H1 (cell line): Measurements from ENCODE around the gene EBLN2. TPM values are rescaled to one million over a fixed set of nuclear protein-coding genes. Genes with fewer than 3 reads are reported as not detected.

ENCODE experiments used
- CTCF ChIA-PET: fragments of 300-600 bp; sonication (Branson Sonifier 250); formaldehyde crosslinking; loops from one replicate; lab custom pipeline; 2021; ENCODE audit not compliant: partially characterized antibody; lab: Charles Lee
- POLR2A ChIA-PET: fragments of 300-600 bp; sonication (Branson Sonifier 250); formaldehyde crosslinking; loops from one replicate; lab custom pipeline; 2021; ENCODE audit warnings: inconsistent platforms; ENCODE audit not compliant: partially characterized antibody; lab: Charles Lee
- DNase-seq, 2 experiments: peaks; one replicate each; pipeline versions ENCODE4 v3.0.0 to v3.0.0-alpha.2; 2010 to 2022; ENCODE audit warnings: low spot score in 2 of 2, low read depth in 1 of 2, mixed read lengths in 1 of 2
- FAIRE-seq: peaks from 2 replicates; lab custom pipeline; 2011; peaks lifted over from hg19 to GRCh38; lab: Jason Lieb, UNC
- H2AFZ ChIP-seq: 2 replicates; pipeline ENCODE4 v1.8.1; 2012; ENCODE audit warnings: low read length, inconsistent platforms
- H2AK5ac ChIP-seq: 2 replicates; pipeline ENCODE4 v1.6.1; 2013; ENCODE audit warnings: low read depth, low read length
- H2BK120ac ChIP-seq: replicated peaks from 2 replicates; pipeline ENCODE3; 2013; ENCODE audit warnings: low read depth, low read length, inconsistent platforms
- H2BK12ac ChIP-seq: 2 replicates; pipeline ENCODE4 v1.6.1; 2013; ENCODE audit warnings: low read depth, low read length
- H2BK15ac ChIP-seq: 2 replicates; pipeline ENCODE4 v1.6.1; 2013; ENCODE audit warnings: low read length
- H2BK20ac ChIP-seq: 2 replicates; pipeline ENCODE4 v1.6.1; 2013; ENCODE audit warnings: low read length
- H2BK5ac ChIP-seq: 2 replicates; pipeline ENCODE4 v1.6.1; 2013; ENCODE audit warnings: low read depth, low read length
- H3K14ac ChIP-seq: 2 replicates; pipeline ENCODE4 v1.6.1; 2013; ENCODE audit warnings: inconsistent platforms; ENCODE audit not compliant: insufficient read length
- H3K18ac ChIP-seq: 2 replicates; pipeline ENCODE4 v1.6.1; 2013; ENCODE audit warnings: low read length; ENCODE audit errors: extremely low read depth
- H3K23ac ChIP-seq: 2 replicates; pipeline ENCODE4 v1.6.1; 2013; ENCODE audit warnings: inconsistent platforms; ENCODE audit not compliant: insufficient read length
- H3K23me2 ChIP-seq: 2 replicates; pipeline ENCODE4 v1.6.1; 2013; ENCODE audit warnings: low read depth, low read length
- H3K27ac ChIP-seq: 2 replicates; pipeline ENCODE4 v1.6.1; 2011; ENCODE audit warnings: low read depth, low read length, inconsistent platforms
- H3K27me3 ChIP-seq, 4 experiments: replicated peaks in 1 of 4; 1 replicate in 1 of 4; 2 replicates in 3 of 4; pipeline versions ENCODE4 v1.6.1 to v1.8.1; 2011 to 2013; ENCODE audit warnings: low read length in 3 of 4, mild to moderate bottlenecking in 3 of 4, inconsistent platforms in 2 of 4, mixed read lengths in 2 of 4, moderate library complexity in 1 of 4; ENCODE audit not compliant: control insufficient read depth in 3 of 4, insufficient read depth in 3 of 4; ENCODE audit errors: extremely low read depth in 1 of 4
- H3K36me3 ChIP-seq, 4 experiments: 2 replicates each; pipeline versions ENCODE4 v1.6.1 to v1.8.1; 2011 to 2013; ENCODE audit warnings: mild to moderate bottlenecking in 4 of 4, low read length in 3 of 4, moderate library complexity in 2 of 4, control low read depth in 1 of 4, inconsistent platforms in 1 of 4; ENCODE audit not compliant: insufficient read depth in 4 of 4, control insufficient read depth in 2 of 4
- H3K4ac ChIP-seq: replicated peaks from 2 replicates; pipeline ENCODE3; 2013; ENCODE audit warnings: low read length, low read depth, mixed read lengths, inconsistent platforms; ENCODE audit not compliant: insufficient read length
- H3K4me1 ChIP-seq, 4 experiments: replicated peaks in 1 of 4; 1 replicate in 1 of 4; 2 replicates in 3 of 4; pipeline versions ENCODE4 v1.6.1 to v1.8.1; 2011 to 2013; ENCODE audit warnings: low read length in 3 of 4, inconsistent platforms in 2 of 4, mixed read lengths in 1 of 4; ENCODE audit not compliant: insufficient read depth in 4 of 4, control insufficient read depth in 3 of 4
- H3K4me2 ChIP-seq, 2 experiments: 2 replicates each; pipeline versions ENCODE4 v1.6.1 to v1.8.1; 2011 to 2013; ENCODE audit warnings: low read depth in 2 of 2, low read length in 2 of 2, control low read depth in 1 of 2, inconsistent platforms in 1 of 2, mild to moderate bottlenecking in 1 of 2; ENCODE audit not compliant: insufficient read depth in 1 of 2
- H3K4me3 ChIP-seq, 4 experiments: fragments of 200-600, 300-600 bp in 1 of 4; sonication (generic), shearing (Covaris generic), sonication (Bioruptor Twin) in 1 of 4; 2 replicates each; pipeline versions ENCODE4 v1.5.1 to v1.8.1; 2011 to 2016; ENCODE audit warnings: low read length in 4 of 4, low read depth in 3 of 4, control low read depth in 2 of 4, inconsistent platforms in 2 of 4, mild to moderate bottlenecking in 2 of 4, mixed read lengths in 1 of 4, moderate library complexity in 1 of 4; ENCODE audit not compliant: insufficient read depth in 2 of 4; ENCODE audit errors: extremely low read depth in 1 of 4
- H3K56ac ChIP-seq: replicated peaks from 2 replicates; pipeline ENCODE3; 2013; ENCODE audit warnings: low read depth, mild to moderate bottlenecking, mixed read lengths, low read length, inconsistent platforms; ENCODE audit not compliant: insufficient read length
- H3K79me1 ChIP-seq: 2 replicates; pipeline ENCODE4 v1.6.1; 2013; ENCODE audit warnings: low read depth, low read length, control low read depth
- H3K79me2 ChIP-seq, 2 experiments: 2 replicates each; pipeline versions ENCODE4 v1.6.1 to v1.8.1; 2012 to 2013; ENCODE audit warnings: low read length in 2 of 2, mild to moderate bottlenecking in 2 of 2, inconsistent platforms in 1 of 2; ENCODE audit not compliant: insufficient read depth in 2 of 2, control insufficient read depth in 1 of 2
- H3K9ac ChIP-seq, 4 experiments: replicated peaks in 1 of 4; 1 replicate in 1 of 4; 2 replicates in 3 of 4; pipeline versions ENCODE4 v1.6.1 to v1.8.1; 2011 to 2013; ENCODE audit warnings: low read depth in 3 of 4, low read length in 3 of 4, control low read depth in 2 of 4, mild to moderate bottlenecking in 2 of 4, moderate library complexity in 2 of 4, inconsistent platforms in 1 of 4; ENCODE audit errors: extremely low read depth in 1 of 4
- H3K9me3 ChIP-seq, 2 experiments: 2 replicates each; pipeline versions ENCODE4 v1.6.1 to v1.8.1; 2012 to 2013; ENCODE audit warnings: mild to moderate bottlenecking in 2 of 2, moderate library complexity in 2 of 2, control low read depth in 1 of 2, inconsistent platforms in 1 of 2, low read depth in 1 of 2, low read length in 1 of 2, mixed read lengths in 1 of 2; ENCODE audit not compliant: insufficient read depth in 2 of 2
- H4K20me1 ChIP-seq, 2 experiments: replicated peaks in 1 of 2; 2 replicates each; pipeline versions ENCODE3 to v1.8.1; 2011 to 2013; ENCODE audit warnings: inconsistent platforms in 2 of 2, low read length in 2 of 2, mild to moderate bottlenecking in 1 of 2; ENCODE audit not compliant: insufficient read depth in 2 of 2, control insufficient read depth in 1 of 2
- H4K5ac ChIP-seq: 2 replicates; pipeline ENCODE4 v1.6.1; 2013; ENCODE audit warnings: low read length, low read depth, mixed read lengths, inconsistent platforms; ENCODE audit not compliant: insufficient read length
- H4K8ac ChIP-seq: 2 replicates; pipeline ENCODE4 v1.8.0; 2013; ENCODE audit warnings: mild to moderate bottlenecking, moderate library complexity, low read length, inconsistent platforms; ENCODE audit not compliant: insufficient read depth; ENCODE audit errors: extremely low read depth
- H4K91ac ChIP-seq: replicated peaks from 2 replicates; pipeline ENCODE3; 2013; ENCODE audit warnings: low read length, mixed read lengths, inconsistent platforms; ENCODE audit not compliant: insufficient read length
- NANOG ChIP-seq: IDR thresholded peaks from 2 replicates; pipeline ENCODE4 v1.6.1; 2011; ENCODE audit warnings: low read length, low read depth, mild to moderate bottlenecking, inconsistent platforms; ENCODE audit not compliant: insufficient read depth, poor library complexity, severe bottlenecking
- POLR2AphosphoS5 ChIP-seq: IDR thresholded peaks from 2 replicates; pipeline ENCODE4 v1.6.1; 2011; ENCODE audit warnings: low read depth, low read length
- WGBS, 2 experiments: shearing (Covaris generic) in 1 of 2; methylation state at CpG; one replicate each; pipeline versions ENCODE4 v1.1.6 to v1.1.7; 2013 to 2015; ENCODE audit warnings: low lambda C conversion rate in 2 of 2, mixed read lengths in 2 of 2, inconsistent platforms in 1 of 2, low coverage in 1 of 2, missing lambda C conversion rate in 1 of 2; ENCODE audit not compliant: insufficient replicate concordance in 2 of 2, insufficient coverage in 1 of 2, insufficient read length in 1 of 2; ENCODE audit errors: extremely low coverage in 1 of 2, missing lambda C conversion rate in 1 of 2; 5-methylcytosine and 5-hydroxymethylcytosine counted together
- polyA plus RNA-seq, 7 experiments: library from polyadenylated mRNA; depleted of rRNA in 3 of 7; stranded (reverse) in 5 of 7; unstranded in 2 of 7; fragments of >200 nt in 5 of 7; fragments of 200-250 nt in 2 of 7; gene quantifications; 1 replicate in 5 of 7; 2 replicates in 1 of 7; 4 replicates in 1 of 7; pipeline versions ENCODE4 v1.2.1 to v1.2.3, GENCODE V29; 2011 to 2013; ENCODE audit warnings: missing spikeins in 2 of 7, mixed read lengths in 2 of 7
- total RNA-seq: library from RNA; stranded (reverse); fragmentation: NEBNext Ultra II Directional; extraction: Animal tissue kit (Norgen Biotek cat#: 25700); gene quantifications from 2 replicates; pipeline ENCODE4 v1.2.1, GENCODE V29; 2021

The EBLN2 gene
- total and polyA plus RNA-seq, 2 of the 8 experiments (the other 6 are each of a cell fraction or from before 2014, with no cell fraction given): 1.9 to 3.8 TPM

GRCh38 chr3:73070675-73071575, 9.5 kb downstream of the EBLN2 start:
- H3K27me3 ChIP-seq: no peaks in the 10 kb centered on the region
- no peak overlapping the region; the same call in 1 of the 2 replicates for H3K27ac ChIP-seq
- H3K4ac ChIP-seq: no peak overlapping the region
- no peak overlapping the region for H2BK5ac ChIP-seq
- H2BK12ac ChIP-seq: no peak overlapping the region
- TF ChIP-seq NANOG (no peak), POLR2AphosphoS5 (peak; percentile 25; the same call in 1 of the 2 replicates)
- no peak overlapping the region for H3K4me2 ChIP-seq
- FAIRE-seq: no peak
- H4K20me1 ChIP-seq: peaks cover 0 to 1% of the 10 kb centered on the region in 2 experiments
- no peak overlapping the region for H2BK15ac ChIP-seq
- H4K91ac ChIP-seq: no peak overlapping the region
- H4K5ac ChIP-seq: no peak overlapping the region
- no peak overlapping the region for H3K56ac ChIP-seq
- no peak overlapping the region for H3K23ac ChIP-seq
- H2AFZ ChIP-seq: no peak overlapping the region
- H3K36me3 ChIP-seq: peaks cover 0 to 13% (median 1%) of the 10 kb centered on the region in 4 experiments; a peak in 2 of 8 replicates
- no peaks in the 10 kb centered on the region; the same call in 1 of the 2 replicates for H3K79me1 ChIP-seq
- peaks cover 0 to 11% (median 3%) of the 10 kb centered on the region in 4 experiments; a peak in 4 of 7 replicates for H3K4me1 ChIP-seq
- no peak overlapping the region for H4K8ac ChIP-seq
- no peak overlapping the region for H3K18ac ChIP-seq
- no peaks in the 10 kb centered on the region for H3K23me2 ChIP-seq
- no peak overlapping the region for H3K9ac ChIP-seq
- H3K14ac ChIP-seq: no peak overlapping the region
- no peak overlapping the region for H2BK120ac ChIP-seq
- no peaks in the 10 kb centered on the region for H3K9me3 ChIP-seq
- H2AK5ac ChIP-seq: no peak overlapping the region
- H3K4me3 ChIP-seq: no peak overlapping the region
- H3K79me2 ChIP-seq: no peaks in the 10 kb centered on the region
- WGBS, 2 experiments: 48% methylated on average over 6 of the region's 6 CpGs; no CpG with 5 or more reads in 1 of the 2 experiments
- CTCF ChIA-PET: interaction anchor here (0.7 to 1.3 kb wide), 3 partner anchors 15 to 630 kb away, joined by 3 to 4 read pairs (median 3); no protein-coding TSS in a partner anchor
- no peak for DNase-seq
- POLR2A ChIA-PET: interaction anchor here (0.9 to 1.9 kb wide), 5 partner anchors 9 to 82 kb away, joined by 3 to 8 read pairs (median 3); partner anchors contain the start of gene PPP4R2
- H2BK20ac ChIP-seq: no peak overlapping the region
